ENCODE data around the gene CSMD2.

Gene CSMD2

GRCh38 chr1:33893147-33893830 lies 271.7 kb downstream of the CSMD2 start:
- no peak for DNase-seq

GRCh38 chr1:33886496-33886895 lies 278.5 kb downstream of the CSMD2 start:
- no peak for DNase-seq

DNA sequence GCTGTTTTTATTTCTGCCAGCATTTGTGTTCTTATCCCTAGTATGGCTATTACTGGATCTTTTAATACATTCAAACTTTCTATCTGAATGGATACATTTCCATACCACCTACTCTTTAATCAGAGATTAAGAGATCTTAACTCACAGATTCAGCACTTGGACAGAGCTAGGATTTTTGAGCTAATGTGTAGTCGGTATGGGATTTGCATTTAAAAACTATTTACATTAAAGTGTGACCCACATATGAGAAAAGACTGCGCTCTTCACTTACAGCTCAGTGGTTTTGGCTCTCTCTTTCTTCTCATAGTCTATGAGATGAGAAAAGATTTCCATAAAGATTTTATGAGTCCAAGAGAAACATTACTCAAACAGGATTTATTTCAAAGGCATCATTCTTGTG lies 284.7 kb downstream of the CSMD2 start:
- DNase-seq: no peak

GRCh38 chr1:33878392-33878791 lies 286.6 kb downstream of the CSMD2 start:
- DNase-seq: no peak

DNA sequence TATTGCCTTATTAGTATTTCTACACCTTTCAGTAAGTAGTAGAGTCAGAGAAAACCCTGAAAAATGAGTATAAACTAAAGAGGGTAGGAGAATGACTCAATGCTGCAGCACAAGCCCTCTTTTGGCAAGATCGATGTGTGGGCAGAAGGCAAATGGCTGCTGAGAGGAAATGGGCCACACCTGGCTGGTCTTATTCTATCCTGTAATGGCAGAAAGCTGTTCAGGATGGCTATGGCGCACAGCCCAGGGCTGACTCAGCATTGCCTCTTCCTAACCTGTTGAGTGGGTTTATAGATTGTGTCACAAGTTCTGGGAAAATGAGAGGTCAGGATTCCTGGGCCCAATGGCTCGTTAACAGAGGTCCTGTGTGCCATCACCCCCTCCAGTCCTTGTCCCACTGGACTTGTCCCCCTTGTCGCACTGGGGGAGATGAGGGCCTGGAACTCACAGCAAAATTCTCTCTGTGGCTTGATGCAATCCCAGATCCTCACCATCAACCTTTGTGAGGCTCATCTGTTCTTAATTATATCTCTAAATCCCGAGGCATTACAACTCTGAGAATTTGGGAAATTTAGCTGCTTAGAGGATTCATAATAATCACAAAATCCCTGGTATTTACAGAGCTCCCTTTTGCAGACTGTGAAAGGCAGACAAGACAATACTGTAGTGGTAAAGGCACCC lies 287.9 kb downstream of the CSMD2 start:
- no peak for DNase-seq

- DNase-seq: no peak
These were observed 289.2 kb downstream of the CSMD2 start for GRCh38 chr1:33875862-33876261.

DNA sequence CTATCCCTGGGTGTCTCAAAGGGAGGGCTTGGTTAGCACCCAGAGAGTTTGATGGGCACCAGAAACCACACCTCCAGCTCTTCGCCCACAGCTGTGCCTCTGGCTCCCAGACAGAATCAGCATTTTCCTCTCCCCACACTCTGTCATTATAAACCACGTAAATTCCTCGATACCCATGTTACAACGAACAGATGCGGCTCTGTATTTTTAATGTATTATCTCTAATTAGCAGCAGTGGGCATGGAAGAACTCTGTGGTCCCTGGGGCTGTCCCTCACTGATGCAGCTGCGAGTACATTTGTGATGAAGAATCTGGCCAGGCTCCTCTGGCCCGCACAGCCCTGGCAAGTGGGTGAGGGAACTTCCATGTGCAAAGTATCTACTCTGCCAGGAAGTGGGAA lies 290.4 kb downstream of the CSMD2 start:
- no peak for DNase-seq

DNA sequence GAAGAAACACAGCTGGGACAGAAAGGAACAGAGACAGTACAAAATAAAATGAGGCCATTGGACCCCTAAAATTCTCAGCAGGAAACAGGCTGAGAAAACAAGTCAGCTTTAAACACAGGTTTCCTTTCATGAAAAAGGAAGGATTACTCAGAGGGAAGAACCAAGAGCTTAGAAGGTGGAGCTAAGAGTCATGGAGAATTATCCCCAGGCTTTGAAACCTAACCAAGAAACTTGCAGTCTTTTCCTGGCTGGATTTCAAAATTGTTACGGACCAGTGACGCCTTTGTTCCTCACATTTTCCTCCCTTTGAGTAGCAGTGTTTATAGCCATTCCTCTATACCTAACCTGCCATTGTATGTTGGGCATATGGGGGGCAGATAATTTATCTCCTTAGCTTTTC lies 292.3 kb downstream of the CSMD2 start:
- no peak for DNase-seq

GRCh38 chr1:33872275-33872674 lies 292.8 kb downstream of the CSMD2 start:
- DNase-seq: no peak

DNA sequence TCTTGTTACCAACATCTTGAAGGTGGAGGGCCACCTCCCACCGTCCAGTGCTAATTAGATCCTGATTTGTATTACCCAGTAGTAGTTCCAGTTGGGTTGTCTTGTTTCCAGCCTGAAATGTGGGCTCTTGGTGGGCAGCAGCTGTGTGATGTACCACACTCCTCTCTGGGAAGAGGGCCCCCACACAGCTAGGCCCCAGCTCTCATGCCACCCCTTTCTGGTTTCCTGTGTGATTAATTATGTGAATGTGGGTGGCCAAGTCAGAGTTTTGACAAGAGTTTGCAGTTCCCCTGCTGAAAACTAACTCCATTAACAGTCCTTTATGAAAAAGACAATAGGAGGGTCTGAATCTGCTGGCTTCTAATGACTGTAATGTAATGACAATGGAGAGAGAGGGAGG lies 297.3 kb downstream of the CSMD2 start:
- DNase-seq: no peak

DNA sequence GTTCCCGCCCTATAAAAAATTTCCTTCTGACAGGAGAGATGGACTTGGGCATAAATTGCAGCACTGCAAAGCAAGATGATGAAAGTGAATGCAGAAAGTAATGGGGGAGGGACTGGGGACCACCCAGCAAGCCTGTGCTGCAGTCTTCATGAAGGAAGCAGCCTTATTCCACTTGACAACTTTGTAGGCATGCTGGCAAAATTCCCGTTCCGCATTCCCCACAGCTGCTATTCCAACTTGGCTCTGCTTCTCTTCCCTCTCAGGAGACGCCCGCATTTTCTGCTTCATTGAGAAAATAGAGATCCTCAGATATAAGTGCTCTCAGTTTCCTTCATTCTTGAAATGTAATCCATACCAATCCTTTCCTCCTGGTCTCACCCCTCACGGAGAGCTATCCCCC lies 298.7 kb downstream of the CSMD2 start:
- no peak for DNase-seq

GRCh38 chr1:33864460-33865389 lies 300.3 kb downstream of the CSMD2 start:
- no peak for DNase-seq

DNA sequence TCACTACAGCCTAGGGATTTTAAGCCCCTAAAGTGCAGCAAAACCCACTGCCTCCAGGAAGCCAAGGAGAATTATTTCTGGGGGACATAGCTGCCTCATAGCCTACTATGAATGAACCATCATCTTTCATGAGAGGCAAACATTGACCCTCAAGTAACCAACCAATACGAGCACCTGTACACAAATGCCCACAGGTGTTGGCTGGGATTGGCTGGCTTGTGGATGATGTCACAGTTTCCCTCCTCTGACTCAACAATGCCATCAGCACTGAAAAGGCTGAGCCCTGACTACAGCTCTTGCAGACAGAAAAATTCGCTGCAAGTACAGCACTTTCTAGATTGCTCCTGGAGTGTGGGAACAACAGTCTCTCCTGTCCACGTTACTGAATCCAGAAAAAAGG lies 301.3 kb downstream of the CSMD2 start, which contains the start of gene HMGB4:
HMGB4 (plus strand) TSS at position 301 of the 400 bp plus-strand sequence. CDS start 113 bp downstream, outside the sequence.
- DNase-seq: no peak

GRCh38 chr1:33860671-33861070 lies 304.4 kb downstream of the CSMD2 start:
- no peak for DNase-seq

GRCh38 chr1:33854091-33854490 lies 310.9 kb downstream of the CSMD2 start:
- no peak for DNase-seq

DNA sequence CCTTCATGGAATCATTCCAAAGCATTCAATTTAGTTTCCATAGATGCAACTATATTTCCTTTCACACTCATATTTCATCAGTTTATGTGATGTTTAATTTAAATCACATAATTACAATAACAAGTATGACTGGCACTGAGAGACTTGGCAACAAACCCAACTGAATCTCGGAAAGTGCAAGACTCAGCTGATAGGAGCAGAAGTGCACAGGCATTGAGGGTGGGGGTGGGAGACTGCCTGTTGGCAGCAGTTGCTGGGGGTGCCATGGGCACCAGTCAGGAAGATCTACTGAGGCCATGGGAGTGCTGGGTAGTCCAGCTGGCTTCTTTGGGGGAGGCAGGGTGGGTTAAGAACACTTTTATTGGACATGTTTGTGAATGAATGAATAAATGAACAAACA lies 311.6 kb downstream of the CSMD2 start:
- no peak for DNase-seq

GRCh38 chr1:33852711-33853110 lies 312.3 kb downstream of the CSMD2 start:
- DNase-seq: no peak

DNA sequence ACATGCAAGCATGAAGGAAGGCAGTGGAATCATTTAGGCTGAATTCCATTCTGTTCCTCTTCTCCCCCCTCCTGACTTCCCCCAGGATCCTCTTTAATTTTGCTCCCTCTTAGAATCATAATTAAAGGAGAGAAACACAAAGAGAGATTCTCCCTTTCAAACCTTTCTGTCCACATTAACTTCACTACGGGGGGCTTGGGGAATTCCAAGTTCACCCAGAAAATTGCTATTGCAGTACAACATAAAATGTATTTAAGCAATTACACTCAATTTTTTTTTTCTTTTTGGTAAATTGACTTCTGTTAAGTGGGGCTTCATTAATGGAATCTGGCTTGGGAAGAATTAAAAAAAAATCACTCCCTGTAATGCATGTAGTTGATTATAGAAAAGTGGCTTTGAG lies 314.5 kb downstream of the CSMD2 start:
- no peak for DNase-seq

DNA sequence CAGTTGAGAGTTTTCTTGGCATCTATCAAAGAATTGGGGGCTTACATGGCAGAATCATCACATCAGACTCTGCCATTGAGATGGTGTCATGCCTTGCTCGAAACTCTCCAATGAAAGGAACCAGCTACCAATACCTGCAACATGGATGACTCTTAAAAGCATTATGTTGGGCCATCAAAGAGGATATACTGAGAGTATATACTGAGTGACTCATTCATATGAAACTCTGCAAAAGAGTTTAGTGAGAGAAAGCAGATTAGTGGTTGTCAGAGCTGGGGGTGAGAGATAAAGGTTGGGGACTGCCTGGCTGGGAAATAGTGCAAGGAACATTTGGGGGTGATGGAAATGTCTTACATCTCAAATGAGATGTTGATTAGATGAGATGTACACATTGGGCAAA lies 315.8 kb downstream of the CSMD2 start:
- DNase-seq: no peak

DNA sequence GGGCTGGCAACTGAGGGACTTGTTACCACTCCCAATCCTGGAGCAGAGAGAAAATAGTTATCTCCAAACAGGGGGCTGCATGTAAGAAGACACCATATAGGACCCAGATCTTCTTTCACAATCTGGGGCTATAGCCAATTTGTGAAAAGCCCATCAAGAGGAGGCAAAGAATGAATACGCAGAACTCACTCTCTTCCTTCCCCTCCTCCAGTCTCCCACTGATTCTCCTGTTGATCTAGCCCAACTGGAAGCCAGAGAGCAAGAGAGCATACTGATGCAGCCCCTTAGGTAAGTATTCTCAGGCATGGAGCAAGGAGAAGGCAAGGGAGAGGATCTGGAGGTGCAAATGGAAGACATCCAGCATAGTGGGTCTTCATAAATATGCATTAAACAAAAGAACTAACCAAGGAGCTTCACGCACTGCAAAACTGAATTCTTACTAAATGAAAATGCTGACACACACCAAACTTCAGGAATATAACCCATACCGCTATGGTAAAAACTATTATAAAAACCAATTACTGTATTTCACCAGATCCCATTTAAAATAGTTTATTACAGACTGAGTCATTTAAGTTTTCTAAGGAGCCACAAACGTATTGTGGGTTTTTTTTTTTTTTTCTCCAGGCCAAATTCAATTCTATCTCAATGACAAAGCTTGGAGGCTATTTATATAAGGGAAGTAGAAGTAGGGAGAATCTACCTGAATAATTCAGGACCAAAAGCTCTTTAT lies 316.7 kb downstream of the CSMD2 start:
- no peak for DNase-seq

DNA sequence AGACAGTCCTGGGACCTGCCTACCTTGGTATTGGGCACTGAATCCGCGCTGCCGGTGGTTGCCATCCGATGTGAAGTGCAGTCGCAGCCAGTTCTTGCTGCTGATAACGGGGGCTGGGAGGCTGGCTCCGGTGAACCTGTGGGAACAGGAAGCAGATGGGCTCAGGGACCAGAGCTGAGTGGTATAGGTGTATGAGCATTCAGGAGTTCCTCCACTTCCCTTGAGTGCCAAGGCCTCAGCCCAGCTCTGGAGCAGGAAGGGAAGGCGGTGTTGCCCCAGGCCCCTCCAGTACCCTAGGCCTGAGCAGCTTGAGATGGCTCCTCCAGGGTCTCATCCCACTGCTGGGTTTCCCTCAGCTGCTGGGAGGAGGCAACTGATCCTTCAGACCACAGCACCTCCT lies 318.2 kb downstream of the CSMD2 start:
- no peak for DNase-seq

- no peak for DNase-seq
These were observed 320.9 kb downstream of the CSMD2 start for GRCh38 chr1:33844166-33844565.

DNA sequence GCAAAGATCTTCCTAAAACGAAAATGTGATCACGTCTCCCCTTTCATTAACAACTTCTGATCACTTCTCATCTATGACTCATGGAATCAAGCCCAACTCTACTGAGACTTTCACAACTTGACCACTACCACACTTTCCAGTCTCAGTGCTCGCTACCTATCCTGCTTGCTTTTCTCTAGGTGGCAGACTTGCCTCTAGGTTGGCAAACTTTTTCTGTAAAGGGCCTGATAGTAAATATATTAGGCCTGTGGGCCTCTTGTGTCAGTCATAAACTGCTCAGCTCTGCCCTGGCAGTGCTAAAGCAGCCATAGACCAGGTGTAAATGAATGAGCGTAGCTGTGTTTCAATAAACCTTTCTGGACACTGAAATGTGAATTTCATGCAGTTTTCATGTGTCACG lies 322.7 kb downstream of the CSMD2 start:
- no peak for DNase-seq
